Astrocyte of the hippocampus (primary cell): ENCODE measurements around the gene GLYATL1B.
"Not testable (repeated sequence)": the region's sequence is repeated elsewhere in the genome, so short reads cannot be mapped to it uniquely, and the experiment has no call there.

Source experiments
- DNase-seq: peaks from one replicate; pipeline ENCODE4 v3.0.0; 2011; ENCODE audit warnings: low read depth, low spot score

The GLYATL1B gene

DNA sequence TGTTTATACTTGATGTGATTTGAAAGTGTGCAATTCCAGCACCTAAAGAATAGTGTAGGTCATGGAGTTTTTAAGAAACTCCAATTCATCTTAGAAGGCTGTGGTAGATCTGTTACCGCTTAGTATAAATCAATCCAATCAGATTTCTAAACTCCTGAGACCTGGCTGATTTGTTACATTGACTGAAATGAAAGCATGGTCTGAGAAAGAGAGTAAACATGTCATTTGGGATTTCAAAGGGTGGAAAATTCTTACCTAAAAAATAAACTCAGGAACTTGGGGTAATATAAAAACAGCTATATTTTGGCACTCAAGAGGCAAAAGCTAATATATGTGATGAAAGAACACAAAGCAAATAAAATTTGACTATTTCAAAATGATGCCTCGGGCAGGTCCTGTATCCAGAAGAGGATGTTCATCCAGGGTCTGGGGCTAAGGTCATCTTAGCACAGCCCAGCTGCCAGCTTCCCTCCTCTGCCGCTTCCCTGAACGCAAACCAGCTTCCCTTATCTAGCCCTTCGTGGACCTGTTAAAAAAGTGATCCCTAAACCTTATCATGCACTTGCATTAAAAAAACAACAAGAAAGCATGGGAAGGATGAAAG lies 10.0 kb downstream of the GLYATL1B start:
- not testable (repeated sequence) for DNase-seq

GRCh38 chr11:59097113-59097708 lies 11.1 kb downstream of the GLYATL1B start:
- peak; percentile 65 for DNase-seq

GRCh38 chr11:59097938-59098337 lies 11.8 kb downstream of the GLYATL1B start:
- not testable (repeated sequence) for DNase-seq

GRCh38 chr11:59102259-59102765 lies 16.2 kb downstream of the GLYATL1B start:
- DNase-seq: peak; percentile 48

GRCh38 chr11:59106363-59107336 lies 20.5 kb downstream of the GLYATL1B start, which contains the start of gene FAM111B:
Gene FAM111B (plus strand): TSS chr11:59107237. CDS start chr11:59109626, 2,389 bp downstream.
- DNase-seq: peak; percentile 90

DNA sequence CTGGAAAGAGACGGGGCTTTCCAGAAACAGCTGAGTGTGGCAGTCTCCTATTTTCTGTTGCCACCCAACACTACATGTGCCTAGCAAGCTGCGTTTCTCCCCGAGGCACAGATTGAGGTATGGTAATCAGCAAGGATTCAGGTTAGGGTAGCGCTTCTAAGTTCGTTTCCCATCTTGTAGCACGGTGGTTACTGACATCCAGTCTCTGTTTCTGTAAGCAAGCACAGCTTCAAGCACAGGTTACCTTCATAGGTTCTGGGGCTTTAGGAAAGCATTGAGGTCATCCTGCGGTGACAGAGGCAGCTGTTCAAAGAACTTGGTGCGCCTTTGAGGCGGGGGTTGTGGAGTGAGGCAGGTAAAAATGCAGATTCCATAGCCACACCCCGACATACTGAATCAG lies 21.6 kb downstream of the GLYATL1B start:
- peak; percentile 1 for DNase-seq

DNA sequence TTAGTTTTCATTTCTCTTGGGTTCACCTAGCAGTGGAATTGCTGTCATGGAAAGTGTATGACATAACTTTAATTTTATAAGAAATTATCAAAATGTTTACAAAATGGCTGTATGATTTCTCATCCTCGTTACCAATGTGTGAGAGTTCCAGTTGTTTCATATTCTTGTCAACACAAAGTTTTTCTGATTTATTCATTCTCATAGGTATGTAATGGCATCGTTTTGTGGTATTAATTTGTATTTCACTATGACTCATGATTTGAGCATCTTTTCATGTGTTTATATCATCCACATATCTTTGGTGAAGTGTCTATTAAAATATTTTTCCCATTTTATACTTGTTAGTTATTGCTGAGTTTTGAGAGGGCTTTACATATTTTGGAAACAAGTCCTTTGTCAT lies 26.4 kb downstream of the GLYATL1B start:
- DNase-seq: no peak

DNA sequence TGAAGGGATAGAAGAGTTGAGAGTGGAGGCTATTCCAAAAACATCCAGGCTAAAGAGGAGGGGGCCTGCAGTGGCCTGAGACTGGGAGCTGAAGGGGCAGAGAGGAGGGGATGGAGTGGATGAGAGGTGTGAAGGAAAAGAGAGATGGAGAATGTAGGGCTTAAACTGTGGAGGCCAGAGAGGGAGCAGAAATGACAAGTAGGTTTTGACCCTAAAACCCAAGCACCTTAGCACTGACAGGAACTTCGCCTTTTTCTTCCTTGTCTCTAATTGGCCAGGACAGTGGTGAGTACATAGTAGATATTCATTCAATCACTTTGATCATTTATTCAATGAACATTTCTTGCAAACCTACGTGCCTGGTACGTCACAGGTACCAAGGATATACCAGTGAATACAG lies 28.2 kb downstream of the GLYATL1B start:
- DNase-seq: no peak

- no peak for DNase-seq
Observed at GRCh38 chr11:59115553-59115952, 29.4 kb downstream of the GLYATL1B start.

DNA sequence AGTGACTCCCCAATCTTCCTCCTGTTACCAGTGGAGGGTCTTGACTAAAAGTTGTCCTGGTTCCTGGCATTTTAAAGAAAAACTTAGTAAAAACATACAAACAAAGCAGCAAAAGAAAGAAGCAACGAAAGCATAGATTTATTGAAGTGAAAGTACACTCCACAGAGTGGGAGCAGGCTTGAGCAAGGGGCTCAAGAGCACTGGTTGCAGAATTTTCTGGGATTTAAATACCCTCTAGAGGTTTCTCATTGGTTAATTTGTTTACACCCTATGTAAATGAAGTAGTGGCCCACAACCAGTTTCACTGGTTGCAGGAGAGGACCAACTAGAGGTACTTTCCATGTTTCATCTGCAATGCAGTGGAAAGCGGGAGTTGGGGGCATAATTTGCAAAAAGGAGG lies 31.7 kb downstream of the GLYATL1B start:
- no peak for DNase-seq

GRCh38 chr11:59119826-59120225 lies 33.7 kb downstream of the GLYATL1B start:
- DNase-seq: no peak

DNA sequence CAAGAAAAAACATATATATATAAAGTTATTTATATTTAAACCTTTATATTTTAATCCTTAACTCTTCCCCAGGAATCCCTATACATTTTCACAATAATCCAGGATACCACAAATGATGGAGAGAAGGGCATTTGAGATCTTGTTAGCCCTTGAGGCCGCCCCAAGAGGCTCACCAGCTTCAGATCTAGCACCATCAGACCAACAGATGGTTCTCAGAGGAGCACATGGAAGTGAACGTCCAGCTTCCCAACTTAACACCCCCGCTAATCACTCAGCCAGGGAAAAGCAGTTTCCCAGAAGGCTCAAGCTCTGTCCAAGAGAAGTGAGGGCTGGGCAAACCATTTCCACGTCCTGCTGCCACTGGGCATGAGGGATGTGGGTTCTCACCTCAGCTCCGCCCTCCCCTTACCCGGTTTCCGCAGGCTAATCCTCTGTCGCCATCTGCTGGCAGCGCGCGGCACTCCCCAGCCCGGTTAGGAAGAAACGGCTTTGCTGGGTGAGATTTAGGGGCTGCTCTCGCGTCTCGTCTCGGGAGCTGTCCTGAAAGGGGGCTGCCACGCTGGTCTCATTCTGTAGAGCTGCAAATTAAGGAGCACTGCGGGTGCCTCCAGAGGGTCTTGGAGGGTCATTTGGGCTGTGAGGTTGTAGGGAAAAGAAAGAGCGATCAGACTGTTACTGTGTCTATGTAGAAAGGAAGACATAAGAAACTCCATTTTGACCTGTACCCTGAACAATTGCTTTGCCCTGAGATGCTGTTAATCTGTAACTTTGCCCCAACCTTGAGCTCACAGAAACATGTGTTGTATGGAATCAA lies 49.7 kb downstream of the GLYATL1B start:
- DNase-seq: peak; percentile 91

- DNase-seq: not testable (repeated sequence)
Observed at GRCh38 chr11:59136551-59136950, 50.4 kb downstream of the GLYATL1B start.

GRCh38 chr11:59137190-59137589 lies 51.1 kb downstream of the GLYATL1B start:
- DNase-seq: no peak

DNA sequence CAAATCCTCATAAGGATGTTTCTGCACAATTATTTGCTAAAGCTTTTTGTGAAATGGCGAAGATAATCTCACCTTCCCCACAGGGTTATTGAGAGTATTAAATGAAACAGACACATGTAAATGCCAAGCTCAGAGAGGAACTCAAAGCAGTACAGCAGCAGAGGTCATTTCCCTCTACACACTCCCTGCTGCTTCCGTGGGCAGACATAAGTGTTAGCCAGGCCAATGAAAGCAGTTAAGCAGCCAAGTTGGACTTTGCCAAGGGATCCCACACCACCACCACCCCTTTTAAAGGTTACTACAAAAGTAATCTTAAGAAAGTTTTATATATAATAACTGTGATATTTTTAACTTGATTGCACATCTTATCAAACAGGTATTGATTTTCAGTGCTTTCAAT lies 52.5 kb downstream of the GLYATL1B start:
- DNase-seq: peak; percentile 7

DNA sequence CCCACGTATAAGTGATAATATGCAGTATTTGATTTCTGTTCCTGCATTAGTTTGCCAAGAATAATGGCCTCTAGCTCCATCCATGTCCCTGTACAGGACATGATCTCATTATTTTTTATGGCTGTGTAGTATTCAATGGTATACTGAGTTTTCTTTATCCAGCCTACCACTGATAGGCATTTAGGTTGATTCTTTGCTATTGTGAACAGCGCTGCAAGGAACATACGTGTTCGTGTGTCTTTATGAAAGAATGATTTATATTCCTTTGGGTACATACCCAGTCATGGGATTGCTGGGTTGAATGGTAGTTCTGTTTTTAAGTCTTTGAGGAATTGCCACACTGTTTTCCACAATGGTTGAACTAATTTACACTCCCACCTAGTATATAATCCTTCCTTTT lies 55.1 kb downstream of the GLYATL1B start:
- no peak for DNase-seq

DNA sequence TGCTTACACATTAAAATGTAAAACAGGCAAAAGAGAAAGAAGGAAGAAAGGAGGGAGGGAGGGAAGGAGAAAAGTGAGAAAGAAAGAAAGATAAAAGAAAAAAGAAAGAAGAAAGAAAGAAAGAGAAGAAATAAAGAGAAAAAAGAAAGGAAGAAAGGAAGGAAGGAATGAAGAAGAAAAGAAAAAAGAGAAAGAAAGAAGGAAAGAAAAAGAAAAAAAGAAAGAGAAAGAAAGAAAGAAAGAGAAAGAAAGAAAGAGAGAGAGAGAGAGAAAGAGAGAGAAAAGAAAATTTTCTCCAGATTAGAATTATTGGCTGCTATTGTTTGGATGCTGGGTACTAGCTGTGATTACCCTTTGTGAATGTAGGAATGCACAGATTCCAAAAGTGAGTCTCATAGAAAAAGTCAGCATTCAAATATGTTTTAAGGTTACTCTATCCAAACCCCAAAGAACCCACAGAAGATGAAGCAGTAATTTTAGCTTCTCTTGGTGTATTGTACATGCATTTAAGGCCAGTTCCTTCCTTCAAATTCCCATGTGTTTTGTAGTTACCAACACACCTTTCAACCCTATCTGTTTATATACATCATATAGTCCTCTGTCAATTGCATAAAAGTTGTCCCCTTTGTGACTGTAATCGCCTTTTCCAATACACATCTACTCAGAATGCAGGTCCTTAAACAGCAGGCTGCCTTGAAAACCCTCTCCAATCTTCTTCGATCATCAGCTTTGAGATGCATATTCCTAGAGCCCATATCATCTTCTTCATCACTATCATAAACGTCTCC lies 55.8 kb downstream of the GLYATL1B start:
- DNase-seq: peak; percentile 40

- peak; percentile 94 for DNase-seq
Observed at GRCh38 chr11:59142530-59143507, 56.7 kb downstream of the GLYATL1B start, which contains the start of gene FAM111A. Gene FAM111A (plus strand): TSS chr11:59142856. CDS start chr11:59148873, 6,017 bp downstream.

GRCh38 chr11:59144096-59144495 lies 58.0 kb downstream of the GLYATL1B start:
- DNase-seq: peak; percentile 16
